GM21360 (cell line): ENCODE measurements around the gene CUL3.
A peak's percentile ranks its signal among the peaks of the same experiment; 100 is the strongest.
"Not testable (repeated sequence)": the region's sequence is repeated elsewhere in the genome, so short reads cannot be mapped to it uniquely, and the experiment has no call there.

Experiments
- ATAC-seq: cut with Tn5 transposase; IDR thresholded peaks from one replicate; pipeline ENCODE4 v1.9.1; 2021; ENCODE audit warnings: mild to moderate bottlenecking, moderate library complexity; ENCODE audit not compliant: unreplicated experiment

CUL3 gene

GRCh38 chr2:224585211-224586088, at the start of gene CUL3:
TSS of gene CUL3 (minus strand) at chr2:224585363. CDS start at chr2:224585009, 354 bp downstream.
- ATAC-seq, result peak; percentile 77

GRCh38 chr2:224630659-224631550, 45.7 kb upstream of the CUL3 start:
- no peak for ATAC-seq

GRCh38 chr2:224628416-224628815, 43.3 kb upstream of the CUL3 start:
- no peak for ATAC-seq

- no peak for ATAC-seq
Measured at GRCh38 chr2:224626735-224627134, 41.6 kb upstream of the CUL3 start.

- ATAC-seq, result no peak
Measured at GRCh38 chr2:224613543-224614286, 28.6 kb upstream of the CUL3 start.

- ATAC-seq, result no peak
Measured at GRCh38 chr2:224612578-224612977, 27.4 kb upstream of the CUL3 start.

- ATAC-seq, result no peak
Measured at GRCh38 chr2:224611938-224612337, 26.8 kb upstream of the CUL3 start.

GRCh38 chr2:224608104-224608503, 22.9 kb upstream of the CUL3 start:
- no peak for ATAC-seq

- ATAC-seq, result not testable (repeated sequence)
Measured at GRCh38 chr2:224603746-224604500, 18.8 kb upstream of the CUL3 start.

GRCh38 chr2:224602778-224603375, 17.7 kb upstream of the CUL3 start:
- not testable (repeated sequence) for ATAC-seq

GRCh38 chr2:224601923-224602322, 16.8 kb upstream of the CUL3 start:
- no peak for ATAC-seq

- no peak for ATAC-seq
Measured at GRCh38 chr2:224598678-224599077, 13.5 kb upstream of the CUL3 start.

GRCh38 chr2:224596289-224596688, 11.1 kb upstream of the CUL3 start:
- no peak for ATAC-seq

- no peak for ATAC-seq
Measured at GRCh38 chr2:224595518-224595917, 10.4 kb upstream of the CUL3 start.

GRCh38 chr2:224594840-224595239, 9.7 kb upstream of the CUL3 start:
- no peak for ATAC-seq

GRCh38 chr2:224591220-224591619, 6.1 kb upstream of the CUL3 start:
- no peak for ATAC-seq

- no peak for ATAC-seq
Measured at GRCh38 chr2:224586127-224586695, 1.0 kb upstream of the CUL3 start.

- ATAC-seq, result peak; percentile 32
Measured at GRCh38 chr2:224584785-224585210, 365 bp downstream of the CUL3 start.

GRCh38 chr2:224584111-224584784, 915 bp downstream of the CUL3 start:
- ATAC-seq, result peak; percentile 4
